GM19099 (cell line): ENCODE measurements around the gene UBQLNL.

Source experiments
- POLR2A ChIP-seq: IDR thresholded peaks from 3 replicates; pipeline ENCODE4 v1.6.1; 2011; ENCODE audit warnings: low read depth; ENCODE audit not compliant: insufficient read length; ENCODE audit errors: extremely low read depth

The UBQLNL gene

GRCh38 chr11:5527716-5528115 is 11.2 kb upstream of the UBQLNL start:
- TF ChIP-seq POLR2A = no peak

DNA sequence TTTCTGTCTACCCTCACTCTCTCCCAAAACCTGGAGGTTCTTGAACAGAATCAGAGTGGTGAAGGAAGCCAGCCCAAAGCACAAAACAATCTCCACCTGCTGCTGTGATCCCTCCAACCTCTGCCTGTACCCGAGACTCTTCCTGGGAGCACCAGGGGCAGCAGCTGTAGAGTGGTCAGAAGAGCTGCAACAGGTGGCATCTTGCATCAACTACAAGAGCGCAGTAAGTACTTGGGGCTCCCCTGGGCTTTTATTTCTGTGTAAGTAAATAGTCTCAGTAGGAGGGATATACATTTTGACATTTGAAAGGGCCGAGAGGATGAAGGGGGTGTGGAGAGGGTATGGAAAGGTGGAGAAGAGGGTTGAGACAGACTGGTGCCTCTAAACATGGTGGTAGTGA is 8.3 kb upstream of the UBQLNL start:
- TF ChIP-seq POLR2A = no peak

DNA sequence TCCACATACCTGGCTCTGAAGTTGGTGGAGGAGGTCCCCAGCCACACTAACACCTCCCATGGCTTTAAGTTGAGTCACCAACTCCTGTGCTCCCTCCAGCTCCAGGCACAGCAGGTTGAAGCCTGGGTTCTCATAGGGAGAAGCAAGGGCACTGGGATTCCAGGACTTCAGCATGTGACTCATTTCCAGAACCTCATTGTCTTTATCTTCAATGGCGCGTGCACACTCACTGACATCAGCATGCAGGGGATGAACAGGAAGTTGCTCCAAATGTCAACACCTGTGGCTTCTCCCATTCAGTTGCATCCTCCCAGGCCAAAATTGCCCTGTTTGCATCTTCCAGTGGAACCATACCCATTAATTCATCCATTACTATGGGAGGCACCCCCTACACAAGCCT is 5.8 kb upstream of the UBQLNL start:
- TF ChIP-seq POLR2A = no peak

GRCh38 chr11:5521540-5521939 is 5.0 kb upstream of the UBQLNL start:
- TF ChIP-seq POLR2A = no peak

- TF ChIP-seq POLR2A = no peak
Measured at GRCh38 chr11:5514841-5515240, 1.7 kb downstream of the UBQLNL start.

- no peak for TF ChIP-seq POLR2A
Measured at GRCh38 chr11:5509803-5510202, 6.7 kb downstream of the UBQLNL start, which contains the start of gene UBQLN3. Gene UBQLN3 (minus strand): TSS chr11:5509957. CDS start chr11:5509558, 399 bp downstream.

- TF ChIP-seq POLR2A = no peak
Measured at GRCh38 chr11:5508605-5509004, 7.9 kb downstream of the UBQLNL start.

DNA sequence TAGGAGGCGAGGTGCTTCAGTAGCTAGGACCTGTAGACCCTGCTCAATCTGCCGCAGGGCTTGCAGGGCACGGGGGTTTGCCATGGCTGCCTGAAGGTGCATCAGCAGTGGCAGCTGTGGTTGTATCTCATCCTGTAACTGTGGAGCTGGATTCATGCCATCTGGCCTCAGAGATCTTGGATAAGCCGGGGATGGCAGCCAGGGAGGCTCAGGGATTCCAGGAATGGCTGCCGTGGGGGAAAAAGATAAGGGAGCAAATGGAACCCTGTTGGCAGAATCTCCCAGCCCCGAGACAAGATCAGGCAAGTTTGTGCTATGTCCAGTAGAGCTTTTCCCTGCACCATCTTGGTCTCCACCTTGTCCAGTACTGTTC is 8.6 kb downstream of the UBQLNL start:
- no peak for TF ChIP-seq POLR2A

GRCh38 chr11:5507177-5507932 is 9.1 kb downstream of the UBQLNL start:
- no peak for TF ChIP-seq POLR2A

DNA sequence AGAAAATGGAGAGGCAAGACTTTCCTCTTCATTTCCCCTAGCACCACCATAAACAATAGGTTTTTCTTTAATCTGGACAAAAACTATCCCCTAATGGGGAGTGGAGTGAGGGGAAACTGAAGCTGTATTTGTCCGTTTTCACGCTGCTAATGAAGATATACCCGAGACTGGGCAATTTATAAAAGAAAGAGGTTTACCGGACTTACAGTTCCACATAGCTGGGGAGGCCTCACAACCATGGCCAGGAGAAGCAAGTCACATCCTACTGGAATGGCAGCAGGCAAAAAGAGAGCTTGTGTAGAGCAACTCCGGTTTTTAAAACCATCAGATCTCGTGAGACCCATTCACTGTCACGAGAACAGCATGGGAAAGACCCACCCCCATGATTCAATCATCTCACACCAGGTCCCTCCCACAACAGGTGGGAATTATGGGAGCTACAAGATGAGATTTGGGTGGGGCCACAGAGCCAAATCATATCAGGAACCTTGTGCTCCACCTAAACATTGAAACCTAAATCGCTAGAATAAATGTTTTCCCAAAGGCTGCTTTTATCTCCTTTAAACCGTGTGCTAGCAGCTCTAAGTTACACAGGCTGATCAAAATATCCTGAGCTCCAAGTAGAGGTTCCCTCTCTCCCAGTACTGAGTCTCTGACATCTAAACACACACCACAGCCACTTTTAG is 11.0 kb downstream of the UBQLNL start:
- TF ChIP-seq POLR2A = no peak

DNA sequence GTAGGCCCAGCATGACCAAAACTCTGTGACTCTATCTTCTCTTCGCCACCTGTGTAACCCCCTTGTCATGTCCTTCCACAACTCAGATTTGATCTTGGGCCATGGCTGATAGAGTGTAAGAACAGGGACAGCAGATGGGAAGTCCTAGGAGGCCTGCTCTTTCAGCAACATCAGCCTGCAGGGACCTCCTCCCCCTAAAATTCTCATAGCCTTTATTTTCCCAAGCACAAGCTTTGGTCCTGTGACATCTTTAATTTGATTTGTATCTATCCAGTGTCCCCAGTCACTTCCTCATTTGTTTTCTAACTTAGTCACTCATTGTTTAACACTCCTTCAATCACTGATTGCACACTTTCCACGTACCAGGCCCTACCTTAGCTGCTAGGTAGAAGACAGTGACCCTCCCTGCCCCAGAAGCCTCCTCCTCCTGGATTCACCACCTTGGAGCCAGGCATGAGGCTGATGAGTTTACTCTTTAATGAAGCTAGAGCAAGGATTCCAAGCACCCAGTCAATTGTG is 12.0 kb downstream of the UBQLNL start:
- no peak for TF ChIP-seq POLR2A

GRCh38 chr11:5500393-5500801 is 16.1 kb downstream of the UBQLNL start:
- no peak for TF ChIP-seq POLR2A

GRCh38 chr11:5499671-5500070 is 16.8 kb downstream of the UBQLNL start:
- TF ChIP-seq POLR2A = no peak

- no peak for TF ChIP-seq POLR2A
Measured at GRCh38 chr11:5489576-5490357, 26.7 kb downstream of the UBQLNL start.

DNA sequence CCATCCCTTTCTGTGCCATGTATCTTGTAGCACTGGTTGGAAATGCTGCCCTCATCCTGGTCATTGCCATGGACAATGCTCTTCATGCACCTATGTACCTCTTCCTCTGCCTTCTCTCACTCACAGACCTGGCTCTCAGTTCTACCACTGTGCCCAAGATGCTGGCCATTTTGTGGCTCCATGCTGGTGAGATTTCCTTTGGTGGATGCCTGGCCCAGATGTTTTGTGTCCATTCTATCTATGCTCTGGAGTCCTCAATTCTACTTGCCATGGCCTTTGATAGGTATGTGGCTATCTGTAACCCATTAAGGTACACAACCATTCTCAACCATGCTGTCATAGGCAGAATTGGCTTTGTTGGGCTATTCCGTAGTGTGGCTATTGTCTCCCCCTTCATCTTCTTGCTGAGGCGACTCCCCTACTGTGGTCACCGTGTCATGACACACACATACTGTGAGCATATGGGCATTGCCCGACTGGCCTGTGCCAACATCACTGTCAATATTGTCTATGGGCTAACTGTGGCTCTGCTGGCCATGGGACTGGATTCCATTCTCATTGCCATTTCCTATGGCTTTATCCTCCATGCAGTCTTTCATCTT is 27.6 kb downstream of the UBQLNL start:
- TF ChIP-seq POLR2A = no peak
